GM12878 (cell line): ENCODE data around the gene OR51A7. TPM values are rescaled to one million over a fixed set of nuclear protein-coding genes. Genes with fewer than 3 reads are reported as not detected.

Experiments used
- ATAC-seq: fragments of 200-7000 bp; cut with Tn5 transposase; 3 replicates; pipeline ENCODE4 v1.9.1; 2020; ENCODE audit warnings: mild to moderate bottlenecking, moderate library complexity
- BruUV-seq: library from RNA; stranded (reverse); fragments of 400-500 nt; replicated peaks from 2 replicates; lab custom pipeline; 2021; lab: Mats Ljungman, UMichigan
- CTCF ChIA-PET: fragments of 300-600 bp; sonication (Branson Sonifier 250); formaldehyde crosslinking; extraction: SDS; loops from one replicate; lab custom pipeline; 2021; ENCODE audit warnings: inconsistent platforms; lab: Yijun Ruan, JAX
- POLR2A ChIA-PET: fragments of 350-600 bp; formaldehyde crosslinking; extraction: SDS; loops from one replicate; lab custom pipeline; 2021; ENCODE audit warnings: inconsistent platforms; lab: Charles Lee
- RAD21 ChIA-PET: fragments of 300-600 bp; sonication (Branson Sonifier 250); formaldehyde crosslinking; loops from one replicate; lab custom pipeline; 2023; ENCODE audit warnings: antibody characterized with exemption; ENCODE audit not compliant: unreplicated experiment; lab: Charles Lee
- SMC1A ChIA-PET: fragments of 300-600 bp; sonication (Branson Sonifier 250); formaldehyde crosslinking; loops from one replicate; lab custom pipeline; 2023; ENCODE audit not compliant: unreplicated experiment, uncharacterized antibody; lab: Charles Lee
- DNase-seq: peaks from one replicate; pipeline ENCODE4 v3.0.0-alpha.2; 2011; ENCODE audit warnings: low read depth, low spot score
- FAIRE-seq: peaks from 3 replicates; lab custom pipeline; 2011; peaks lifted over from hg19 to GRCh38; lab: Jason Lieb, UNC
- H2AFZ ChIP-seq: 2 replicates; pipeline ENCODE4 v1.6.0; 2011; ENCODE audit warnings: low read depth, low read length, control low read depth; ENCODE audit not compliant: control insufficient read depth
- H3K27ac ChIP-seq: 2 replicates; pipeline ENCODE4 v1.5.1; 2011; ENCODE audit warnings: control low read depth; ENCODE audit not compliant: control insufficient read depth, insufficient read depth
- H3K27me3 ChIP-seq, 2 experiments: replicated peaks in 1 of 2; 2 replicates each; pipeline versions ENCODE4 v1.6.0 to v1.6.1; 2011; ENCODE audit warnings: low read length in 1 of 2; ENCODE audit not compliant: control insufficient read depth in 2 of 2, insufficient read depth in 2 of 2
- H3K36me3 ChIP-seq, 2 experiments: 2 replicates each; pipeline ENCODE4 v1.5.1; 2011; ENCODE audit warnings: low read length in 1 of 2; ENCODE audit not compliant: control insufficient read depth in 2 of 2, insufficient read depth in 2 of 2
- H3K4me1 ChIP-seq: 2 replicates; pipeline ENCODE4 v1.6.1; 2011; ENCODE audit warnings: mild to moderate bottlenecking, low read length, moderate library complexity, mixed read lengths; ENCODE audit not compliant: control insufficient read depth, insufficient read depth
- H3K4me2 ChIP-seq: 2 replicates; pipeline ENCODE4 v1.6.0; 2011; ENCODE audit warnings: control low read depth; ENCODE audit not compliant: control insufficient read depth, insufficient read depth
- H3K4me3 ChIP-seq: fragments of 200-600 bp; sonication (generic); 2 replicates; pipeline ENCODE4 v1.5.1; 2016
- H3K79me2 ChIP-seq: 2 replicates; pipeline ENCODE4 v1.6.0; 2011; ENCODE audit warnings: low read length; ENCODE audit not compliant: control insufficient read depth, insufficient read depth
- H3K9ac ChIP-seq: 2 replicates; pipeline ENCODE4 v1.8.0; 2011; ENCODE audit warnings: low read length, control low read depth, mixed read lengths; ENCODE audit not compliant: control insufficient read depth, insufficient read depth
- H3K9me3 ChIP-seq: replicated peaks from 3 replicates; pipeline ENCODE4 v1.5.1; 2011; ENCODE audit warnings: mild to moderate bottlenecking, low read length; ENCODE audit not compliant: control insufficient read depth, insufficient read depth
- H4K20me1 ChIP-seq: 2 replicates; pipeline ENCODE4 v1.6.0; 2011; ENCODE audit not compliant: control insufficient read depth, insufficient read depth
- CBX3 ChIP-seq: fragments of 200-600 bp; sonication (generic); IDR thresholded peaks from 2 replicates; pipeline ENCODE4 v1.6.1; 2016; ENCODE audit warnings: low read depth, borderline replicate concordance
- FOS ChIP-seq: IDR thresholded peaks from 3 replicates; pipeline ENCODE4 v1.6.1; 2011; ENCODE audit warnings: borderline replicate concordance; ENCODE audit not compliant: insufficient read length; ENCODE audit errors: extremely low read depth
- FOXM1 ChIP-seq: IDR thresholded peaks from 2 replicates; pipeline ENCODE4 v1.6.1; 2012; ENCODE audit warnings: low read depth, mild to moderate bottlenecking, inconsistent platforms, low read length, moderate library complexity
- HDAC2 ChIP-seq: fragments of 200-600 bp; sonication (generic); IDR thresholded peaks from 2 replicates; pipeline ENCODE4 v1.6.1; 2017
- NRF1 ChIP-seq: conservative IDR thresholded peaks from 2 replicates; pipeline ENCODE4 v1.6.1; 2011; ENCODE audit warnings: mild to moderate bottlenecking, low read depth, low read length, improper control_type of control experiment
- WGBS: methylation state at CpG from one replicate; pipeline ENCODE4 v1.1.6; 2016; ENCODE audit warnings: low lambda C conversion rate; ENCODE audit not compliant: insufficient replicate concordance, insufficient coverage; ENCODE audit errors: missing lambda C conversion rate; 5-methylcytosine and 5-hydroxymethylcytosine counted together
- in situ Hi-C: fragments of 300-500 bp; cut with MboI; formaldehyde crosslinking; loops from 9 replicates; pipeline ENCODE4 v1.14.3; 2018; ENCODE audit warnings: mixed read lengths
- intact Hi-C: fragments of 100-400 bp; cut with micrococcal nuclease; formaldehyde crosslinking; loops from one replicate; pipeline ENCODE4 v1.14.2; 2022; ENCODE audit not compliant: unreplicated experiment
- polyA plus RNA-seq, 11 experiments: library from polyadenylated mRNA; depleted of rRNA in 4 of 11; unstranded in 6 of 11; stranded (reverse) in 5 of 11; fragments of >200 nt; fragmentation: Nextera tagmentation in 4 of 11; fragmentation: Illumina TruSeq in 1 of 11; extraction: Ambion mirVana in 4 of 11; extraction: Trizol in 1 of 11; gene quantifications; 1 replicate in 1 of 11; 2 replicates in 10 of 11; pipeline versions ENCODE4 v1.2.1 to v1.2.3, GENCODE V29; 2011 to 2016; ENCODE audit warnings: inconsistent platforms in 2 of 11, missing spikeins in 2 of 11, low read depth in 1 of 11
- total RNA-seq, 4 experiments: library from RNA; depleted of rRNA in 3 of 4; stranded (reverse); fragments of >200 nt in 3 of 4; fragmentation: Illumina TruSeq in 1 of 4; extraction: Trizol in 1 of 4; gene quantifications; 2 replicates each; pipeline versions ENCODE4 v1.2.1 to v1.2.3, GENCODE V29; 2013 to 2021
- TF ChIP-seq, protein P1 (sequence below): fragments of 450-650 bp; IDR thresholded peaks from 2 replicates; pipeline ENCODE4 v1.6.1; 2016; ENCODE audit warnings: mild to moderate bottlenecking
- TF ChIP-seq, protein P2 (sequence below): fragments of 450-650 bp; formaldehyde crosslinking; IDR thresholded peaks from 2 replicates; pipeline ENCODE4 v1.5.0; 2022; ENCODE audit warnings: mild to moderate bottlenecking, missing genetic modification characterization
- TF ChIP-seq, protein P3 (sequence below): IDR thresholded peaks from 2 replicates; pipeline ENCODE4 v1.6.1; 2011; ENCODE audit warnings: borderline replicate concordance, low read depth, mild to moderate bottlenecking, moderate library complexity, low read length; ENCODE audit not compliant: insufficient read depth, poor library complexity, severe bottlenecking

The OR51A7 gene
- total and polyA plus RNA-seq, 10 of the 15 experiments (the other 5 are each of a cell fraction or from before 2014, with no cell fraction given), result not detected

DNA sequence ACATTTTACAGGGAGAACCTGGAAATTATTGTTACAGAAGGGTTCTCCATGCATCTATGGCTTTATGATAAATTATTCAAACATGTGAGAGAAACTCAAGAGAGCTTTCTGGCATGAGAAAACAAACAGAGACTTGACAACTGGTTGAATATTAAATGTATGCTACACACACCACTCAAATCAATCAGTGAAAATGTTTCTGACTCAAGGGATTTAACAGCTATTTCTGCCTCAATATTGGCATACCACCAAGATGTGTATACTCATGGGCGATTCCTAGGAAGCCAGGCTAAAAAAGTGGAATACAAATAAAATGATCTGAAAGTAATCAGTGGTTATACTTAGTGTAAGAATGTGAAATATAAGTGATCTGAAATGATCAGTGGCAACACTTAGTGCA lies 37.7 kb upstream of the OR51A7 start:
- DNase-seq (no peak), FAIRE-seq (no peak), ATAC-seq (no peak)
- in situ Hi-C loops, result no loop called here
- POLR2A ChIA-PET, result no interaction called here
- BruUV-seq, result no TSS peak
- Histone ChIP-seq H4K20me1 (no peaks in the 10 kb centered on the region), H3K4me2 (no peak overlapping the region), H3K79me2 (no peaks in the 10 kb centered on the region), H2AFZ (no peak overlapping the region), H3K36me3 (no peaks in the 10 kb centered on the region), H3K27ac (no peak overlapping the region), H3K4me1 (no peaks in the 10 kb centered on the region), H3K27me3 (no peaks in the 10 kb centered on the region), H3K9ac (no peak overlapping the region), H3K4me3 (no peak overlapping the region), H3K9me3 (no peaks in the 10 kb centered on the region; the same call in 2 of the 3 replicates)
- TF ChIP-seq FOXM1 (no peak), FOS (no peak)
- CTCF ChIA-PET, result no interaction called here
- SMC1A ChIA-PET, result interaction anchor here (0.9 kb wide), 1 partner anchor 9 kb away, joined by 3 read pairs; no protein-coding TSS in a partner anchor
- intact Hi-C loops, result no loop called here
- RAD21 ChIA-PET, result no interaction called here
- WGBS, result 0% methylated on average over 1 of the region's 1 CpG

DNA sequence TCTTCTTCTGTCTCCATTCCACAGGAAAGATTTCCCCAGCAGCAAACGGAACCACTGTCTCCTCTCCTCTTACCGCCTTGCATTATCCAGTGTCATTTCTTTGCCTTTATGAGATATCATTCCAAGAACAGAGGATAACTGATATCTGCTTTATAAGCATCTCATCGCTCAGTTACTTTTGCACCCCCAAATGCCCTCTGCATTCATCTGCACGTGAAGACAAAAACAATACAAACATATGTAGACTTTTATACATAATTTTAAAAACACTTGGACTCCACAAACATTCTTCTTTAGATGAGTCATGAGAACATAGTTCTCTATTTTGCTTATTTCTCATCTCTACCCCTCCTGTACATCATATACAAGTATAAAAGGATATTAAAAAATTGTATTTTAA lies 22.4 kb upstream of the OR51A7 start:
- FAIRE-seq (no peak), DNase-seq (no peak), ATAC-seq (no peak)
- no peaks in the 10 kb centered on the region for H3K36me3 ChIP-seq
- no TSS peak for BruUV-seq
- no peak overlapping the region for H3K9ac ChIP-seq
- ChIA-PET SMC1A (no interaction called here), CTCF (no interaction called here), RAD21 (no interaction called here), POLR2A (no interaction called here)
- no peaks in the 10 kb centered on the region for H3K27me3 ChIP-seq
- H3K9me3 ChIP-seq, result no peaks in the 10 kb centered on the region
- H2AFZ ChIP-seq, result no peak overlapping the region
- H3K4me2 ChIP-seq, result no peak overlapping the region
- in situ Hi-C loops (no loop called here), intact Hi-C loops (no loop called here)
- no peaks in the 10 kb centered on the region for H3K79me2 ChIP-seq
- WGBS, result 33% methylated on average over 4 of the region's 4 CpGs
- H4K20me1 ChIP-seq, result no peaks in the 10 kb centered on the region
- H3K4me3 ChIP-seq, result no peak overlapping the region
- no peak for TF ChIP-seq CBX3
- TF ChIP-seq NRF1, result no peak
- TF ChIP-seq, protein P1, sequence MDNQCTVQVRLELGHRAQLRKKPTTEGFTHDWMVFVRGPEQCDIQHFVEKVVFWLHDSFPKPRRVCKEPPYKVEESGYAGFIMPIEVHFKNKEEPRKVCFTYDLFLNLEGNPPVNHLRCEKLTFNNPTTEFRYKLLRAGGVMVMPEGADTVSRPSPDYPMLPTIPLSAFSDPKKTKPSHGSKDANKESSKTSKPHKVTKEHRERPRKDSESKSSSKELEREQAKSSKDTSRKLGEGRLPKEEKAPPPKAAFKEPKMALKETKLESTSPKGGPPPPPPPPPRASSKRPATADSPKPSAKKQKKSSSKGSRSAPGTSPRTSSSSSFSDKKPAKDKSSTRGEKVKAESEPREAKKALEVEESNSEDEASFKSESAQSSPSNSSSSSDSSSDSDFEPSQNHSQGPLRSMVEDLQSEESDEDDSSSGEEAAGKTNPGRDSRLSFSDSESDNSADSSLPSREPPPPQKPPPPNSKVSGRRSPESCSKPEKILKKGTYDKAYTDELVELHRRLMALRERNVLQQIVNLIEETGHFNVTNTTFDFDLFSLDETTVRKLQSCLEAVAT, result no peak
- TF ChIP-seq FOXM1, result no peak
- TF ChIP-seq HDAC2, result no peak
- TF ChIP-seq, protein P2, sequence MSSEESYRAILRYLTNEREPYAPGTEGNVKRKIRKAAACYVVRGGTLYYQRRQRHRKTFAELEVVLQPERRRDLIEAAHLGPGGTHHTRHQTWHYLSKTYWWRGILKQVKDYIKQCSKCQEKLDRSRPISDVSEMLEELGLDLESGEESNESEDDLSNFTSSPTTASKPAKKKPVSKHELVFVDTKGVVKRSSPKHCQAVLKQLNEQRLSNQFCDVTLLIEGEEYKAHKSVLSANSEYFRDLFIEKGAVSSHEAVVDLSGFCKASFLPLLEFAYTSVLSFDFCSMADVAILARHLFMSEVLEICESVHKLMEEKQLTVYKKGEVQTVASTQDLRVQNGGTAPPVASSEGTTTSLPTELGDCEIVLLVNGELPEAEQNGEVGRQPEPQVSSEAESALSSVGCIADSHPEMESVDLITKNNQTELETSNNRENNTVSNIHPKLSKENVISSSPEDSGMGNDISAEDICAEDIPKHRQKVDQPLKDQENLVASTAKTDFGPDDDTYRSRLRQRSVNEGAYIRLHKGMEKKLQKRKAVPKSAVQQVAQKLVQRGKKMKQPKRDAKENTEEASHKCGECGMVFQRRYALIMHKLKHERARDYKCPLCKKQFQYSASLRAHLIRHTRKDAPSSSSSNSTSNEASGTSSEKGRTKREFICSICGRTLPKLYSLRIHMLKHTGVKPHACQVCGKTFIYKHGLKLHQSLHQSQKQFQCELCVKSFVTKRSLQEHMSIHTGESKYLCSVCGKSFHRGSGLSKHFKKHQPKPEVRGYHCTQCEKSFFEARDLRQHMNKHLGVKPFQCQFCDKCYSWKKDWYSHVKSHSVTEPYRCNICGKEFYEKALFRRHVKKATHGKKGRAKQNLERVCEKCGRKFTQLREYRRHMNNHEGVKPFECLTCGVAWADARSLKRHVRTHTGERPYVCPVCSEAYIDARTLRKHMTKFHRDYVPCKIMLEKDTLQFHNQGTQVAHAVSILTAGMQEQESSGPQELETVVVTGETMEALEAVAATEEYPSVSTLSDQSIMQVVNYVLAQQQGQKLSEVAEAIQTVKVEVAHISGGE (CRISPR knock-in tag), result no peak
- TF ChIP-seq, protein P3, sequence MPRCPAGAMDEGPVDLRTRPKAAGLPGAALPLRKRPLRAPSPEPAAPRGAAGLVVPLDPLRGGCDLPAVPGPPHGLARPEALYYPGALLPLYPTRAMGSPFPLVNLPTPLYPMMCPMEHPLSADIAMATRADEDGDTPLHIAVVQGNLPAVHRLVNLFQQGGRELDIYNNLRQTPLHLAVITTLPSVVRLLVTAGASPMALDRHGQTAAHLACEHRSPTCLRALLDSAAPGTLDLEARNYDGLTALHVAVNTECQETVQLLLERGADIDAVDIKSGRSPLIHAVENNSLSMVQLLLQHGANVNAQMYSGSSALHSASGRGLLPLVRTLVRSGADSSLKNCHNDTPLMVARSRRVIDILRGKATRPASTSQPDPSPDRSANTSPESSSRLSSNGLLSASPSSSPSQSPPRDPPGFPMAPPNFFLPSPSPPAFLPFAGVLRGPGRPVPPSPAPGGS, result no peak
- no peak overlapping the region for H3K27ac ChIP-seq
- H3K4me1 ChIP-seq, result no peaks in the 10 kb centered on the region
